GM19452 (cell line): Measurements from ENCODE around the gene TP73.

Experiments used
- ATAC-seq: cut with Tn5 transposase; IDR thresholded peaks from one replicate; pipeline ENCODE4 v1.9.1; 2021; ENCODE audit not compliant: unreplicated experiment

Gene TP73

GRCh38 chr1:3651930-3652547, at the start of gene TP73:
TP73 (plus strand) TSS chr1:3652516; CDS start chr1:3682366, 29,850 bp downstream.
- no peak for ATAC-seq

GRCh38 chr1:3603156-3603555, 49.2 kb upstream of the TP73 start:
- ATAC-seq = no peak

GRCh38 chr1:3603571-3604467, 48.5 kb upstream of the TP73 start:
- no peak for ATAC-seq

- no peak for ATAC-seq
Observed at GRCh38 chr1:3604468-3604974, 47.8 kb upstream of the TP73 start.

- ATAC-seq = no peak
Observed at GRCh38 chr1:3604997-3605823, 47.1 kb upstream of the TP73 start.

GRCh38 chr1:3606779-3607702, 45.3 kb upstream of the TP73 start:
- ATAC-seq = no peak

- no peak for ATAC-seq
Observed at GRCh38 chr1:3607703-3608065, 44.6 kb upstream of the TP73 start.

- no peak for ATAC-seq
Observed at GRCh38 chr1:3608154-3608553, 44.2 kb upstream of the TP73 start.

GRCh38 chr1:3609016-3609768, 43.1 kb upstream of the TP73 start:
- no peak for ATAC-seq

GRCh38 chr1:3609769-3610526, 42.4 kb upstream of the TP73 start:
- no peak for ATAC-seq

GRCh38 chr1:3610527-3611169, 41.7 kb upstream of the TP73 start:
- no peak for ATAC-seq

GRCh38 chr1:3611170-3612019, 40.9 kb upstream of the TP73 start, which contains the start of gene MEGF6:
MEGF6 (minus strand) TSS chr1:3611508; CDS start chr1:3611268, 240 bp downstream.
- no peak for ATAC-seq

- no peak for ATAC-seq
Observed at GRCh38 chr1:3612123-3612522, 40.2 kb upstream of the TP73 start.

GRCh38 chr1:3614755-3615742, 37.3 kb upstream of the TP73 start:
- ATAC-seq = no peak

GRCh38 chr1:3616861-3617260, 35.5 kb upstream of the TP73 start:
- ATAC-seq = no peak

GRCh38 chr1:3617806-3618345, 34.4 kb upstream of the TP73 start:
- ATAC-seq = no peak
